HG02610 (cell line): ENCODE data around the gene MTA2.
A peak's percentile ranks its signal among the peaks of the same experiment; 100 is the strongest.
"Not testable (repeated sequence)": the region's sequence is repeated elsewhere in the genome, so short reads cannot be mapped to it uniquely, and the experiment has no call there.

Experiments used
- ATAC-seq: cut with Tn5 transposase; IDR thresholded peaks from one replicate; pipeline ENCODE4 v1.9.1; 2021; ENCODE audit warnings: mild to moderate bottlenecking, moderate library complexity; ENCODE audit not compliant: unreplicated experiment

The MTA2 gene

DNA sequence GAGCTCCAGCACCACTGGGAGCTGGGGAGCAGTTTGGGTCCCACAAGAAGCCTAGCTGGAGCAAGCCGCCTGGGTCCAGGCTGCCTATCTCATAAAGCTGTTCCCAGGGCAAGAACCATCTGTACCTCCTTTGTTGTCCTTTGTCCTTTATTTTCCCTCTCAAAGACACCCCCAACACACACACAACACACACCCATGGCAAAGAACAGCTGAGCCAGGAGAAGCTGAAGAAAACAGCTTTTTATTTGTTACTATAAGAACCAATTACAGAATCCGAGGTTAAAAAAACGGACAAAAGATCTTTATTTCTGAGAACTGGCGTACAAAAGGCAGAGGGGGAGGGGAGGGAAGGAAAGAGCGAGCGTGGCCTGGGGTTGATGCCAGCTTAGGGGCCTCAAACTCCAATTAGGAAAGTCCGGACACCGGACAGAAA, 8.7 kb downstream of the MTA2 start:
- ATAC-seq = no peak

DNA sequence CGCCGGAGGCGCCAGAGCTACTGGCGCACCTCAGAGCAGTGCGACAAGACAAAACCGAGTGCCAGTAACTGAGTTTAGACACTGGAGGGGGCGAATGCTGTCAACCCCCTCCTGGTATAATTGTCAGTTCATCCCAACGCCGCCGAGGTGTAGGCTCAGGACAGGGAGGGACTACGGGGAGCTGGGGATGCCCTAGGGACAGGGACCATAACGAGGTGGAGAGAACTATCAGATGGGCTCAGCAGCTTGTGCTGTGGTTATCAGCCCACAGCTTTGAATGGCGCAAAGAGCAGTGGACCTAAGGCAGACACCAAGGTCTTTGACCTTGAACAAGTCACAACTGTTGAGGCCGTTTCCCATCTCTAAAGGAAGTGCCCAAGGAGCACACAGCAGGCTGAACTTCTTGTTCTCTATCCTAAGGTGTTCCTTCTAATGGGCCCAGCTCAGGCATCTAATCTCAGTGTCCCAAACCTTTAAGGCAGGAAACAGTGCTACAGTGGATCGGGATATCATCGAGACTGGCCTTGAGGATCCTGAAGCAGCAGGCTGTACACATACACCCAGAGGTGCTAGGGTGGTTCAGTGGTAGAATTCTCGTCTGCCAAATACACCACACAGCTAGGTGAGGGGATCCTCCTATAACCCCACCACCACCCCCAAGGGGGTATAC, 9.4 kb downstream of the MTA2 start:
- ATAC-seq = peak; percentile 7

DNA sequence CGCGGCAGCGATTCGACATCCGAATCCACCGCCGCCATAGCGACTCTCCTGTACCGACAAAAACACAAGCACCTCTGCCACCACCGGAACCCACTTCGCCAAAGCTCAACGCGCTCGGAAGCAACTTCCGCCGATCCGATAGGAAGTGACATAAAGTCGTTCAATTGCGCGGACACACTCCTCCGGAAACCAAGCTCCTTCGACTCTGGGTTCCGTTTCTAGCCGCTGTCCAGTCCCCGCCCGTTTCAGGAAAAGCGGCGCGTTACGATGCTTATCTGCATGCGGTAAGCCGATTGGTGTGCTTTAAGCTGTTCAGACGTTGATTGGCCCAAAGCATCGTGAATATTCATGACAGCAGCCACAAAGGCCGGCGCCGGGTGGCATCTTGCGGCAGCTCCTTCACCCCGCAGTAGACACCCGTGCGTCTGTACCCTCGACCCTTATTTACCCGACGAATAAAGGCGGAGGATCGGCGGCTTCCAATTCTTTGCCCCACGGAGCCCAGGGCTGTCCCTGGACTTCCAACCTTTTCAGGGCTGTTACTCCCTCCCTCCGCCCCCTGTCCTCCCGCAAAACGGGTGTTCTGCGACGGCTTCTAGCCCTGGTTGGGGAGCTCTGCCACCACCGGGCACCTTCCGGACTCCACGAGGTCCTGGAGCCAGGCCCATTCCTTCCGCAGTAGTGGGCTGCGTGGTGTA, 10.1 kb downstream of the MTA2 start, which contains the start of gene TUT1:
TUT1 (minus strand) TSS at position 76 of the 698 bp plus-strand sequence; CDS start at position 38, 38 bp downstream.
- ATAC-seq = peak; percentile 86

DNA sequence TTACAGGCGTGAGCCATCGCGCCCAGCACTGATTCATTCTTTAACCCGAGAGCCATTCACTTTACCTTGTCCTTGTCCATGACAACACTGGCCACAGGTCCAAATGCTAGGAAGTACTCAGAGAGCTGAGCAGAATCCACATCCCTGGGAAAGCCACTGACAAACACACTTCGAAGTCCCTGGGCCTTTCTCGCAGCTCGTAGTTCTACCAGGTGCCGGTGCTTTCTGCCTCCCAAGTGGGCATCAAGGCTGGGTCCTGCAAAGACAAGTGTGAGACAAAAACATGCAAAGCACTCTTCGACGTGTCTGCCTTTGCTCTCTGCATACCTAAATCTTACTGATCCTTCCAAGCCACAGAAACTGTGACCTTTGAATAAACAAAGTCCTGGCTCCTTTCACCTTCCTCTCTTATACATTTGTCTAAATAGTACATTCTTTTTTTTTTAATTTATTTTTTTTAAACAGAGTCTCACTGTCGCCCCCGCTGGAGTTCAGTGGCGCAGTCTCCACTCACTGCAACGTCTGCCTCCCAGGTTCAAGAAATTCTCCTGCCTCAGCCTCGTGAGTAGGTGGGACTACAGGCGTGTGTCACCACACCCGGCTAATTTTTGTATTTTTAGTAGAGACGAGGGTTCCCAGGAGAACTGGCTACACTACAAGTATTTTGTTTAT, 12.6 kb downstream of the MTA2 start:
- no peak for ATAC-seq

DNA sequence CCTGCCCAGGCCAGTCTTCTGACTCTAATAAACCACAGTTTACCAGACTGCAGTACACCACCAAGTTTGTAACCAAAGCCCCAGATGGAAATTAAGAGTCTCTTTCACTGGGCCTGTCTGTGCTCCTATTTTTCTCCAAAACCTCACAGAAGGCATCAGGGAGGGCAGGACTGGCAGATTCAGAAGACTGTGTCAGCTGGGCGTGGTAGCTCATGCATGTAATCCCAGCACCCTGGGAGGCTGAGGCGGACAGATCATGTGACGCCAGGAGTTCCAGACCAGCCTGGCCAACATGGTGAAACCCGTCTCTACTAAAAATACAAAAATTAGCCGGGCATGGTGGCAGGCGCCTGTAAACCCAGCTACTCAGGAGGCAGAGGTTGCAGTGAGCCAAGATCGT, 16.3 kb downstream of the MTA2 start:
- not testable (repeated sequence) for ATAC-seq

DNA sequence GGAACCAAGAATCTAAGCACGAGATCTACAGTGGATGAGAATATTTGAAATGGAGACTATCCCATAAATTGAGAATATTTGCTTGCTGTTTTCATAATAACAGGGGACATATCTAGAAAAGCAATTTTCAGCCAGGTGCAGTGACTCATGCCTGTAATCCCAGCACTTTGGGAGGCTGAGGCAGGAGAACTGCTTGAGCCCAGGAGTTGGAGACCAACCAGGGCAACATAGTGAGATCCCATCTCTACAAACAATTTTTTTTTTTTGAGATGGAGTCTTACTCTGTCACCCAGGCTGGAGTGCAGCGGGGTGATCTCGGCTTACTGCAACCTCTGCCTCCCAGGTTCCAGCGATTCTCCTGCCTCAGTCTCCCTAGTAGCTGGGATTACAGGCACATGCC, 19.9 kb downstream of the MTA2 start:
- not testable (repeated sequence) for ATAC-seq

DNA sequence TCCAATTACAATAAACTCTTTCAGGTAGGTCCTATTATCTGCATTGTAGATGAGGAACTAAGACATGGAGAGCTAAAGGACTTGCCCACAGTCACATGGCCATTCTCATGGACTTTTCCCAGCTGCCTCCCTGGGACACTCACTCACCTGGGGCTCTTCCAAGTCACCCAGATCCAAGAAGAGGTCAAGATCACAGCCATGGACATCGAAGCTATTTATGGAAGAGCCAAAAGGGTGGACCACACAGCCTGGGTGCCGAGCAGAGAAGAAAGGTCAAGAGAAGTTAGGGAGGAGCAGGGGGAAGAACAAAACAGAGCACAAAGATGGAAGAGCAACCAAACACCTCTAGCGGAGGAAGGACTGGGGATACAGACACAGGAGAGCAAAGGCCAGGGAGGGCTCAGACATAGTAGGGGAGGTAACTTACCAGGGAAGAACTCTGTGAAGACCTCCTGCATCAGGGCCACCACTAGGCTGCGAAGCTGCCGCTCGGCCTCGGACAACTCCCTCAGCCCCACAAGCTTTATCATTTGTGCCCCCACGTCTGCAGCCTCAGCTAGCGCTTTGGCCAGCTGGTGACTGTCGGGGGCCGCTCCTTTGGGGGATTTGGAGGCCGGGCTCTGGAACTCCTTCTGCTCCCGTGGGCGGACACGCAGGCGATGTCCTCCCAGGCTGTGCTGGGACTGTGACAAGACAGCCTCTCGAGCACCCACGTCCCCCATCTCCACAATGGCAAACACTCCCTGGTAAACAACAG, 20.5 kb downstream of the MTA2 start:
- no peak for ATAC-seq

DNA sequence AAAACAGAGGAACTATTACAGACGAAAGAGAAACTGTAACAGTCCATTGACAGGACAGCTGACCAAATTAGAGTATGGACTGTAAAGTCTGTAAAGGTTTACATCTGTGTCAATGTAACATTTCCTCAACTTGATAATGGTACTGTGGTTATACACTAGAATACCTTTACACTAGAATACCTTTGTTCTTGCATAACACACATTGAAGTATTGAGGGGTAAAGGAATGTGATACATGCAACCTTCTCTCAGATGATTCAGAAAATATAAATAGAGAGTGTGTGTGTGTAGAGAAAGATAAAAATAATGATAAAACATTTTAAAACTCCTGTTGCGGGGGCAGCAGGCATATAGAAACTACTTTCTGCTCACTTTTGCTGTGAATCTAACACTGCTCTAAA, 22.4 kb downstream of the MTA2 start:
- ATAC-seq = no peak

DNA sequence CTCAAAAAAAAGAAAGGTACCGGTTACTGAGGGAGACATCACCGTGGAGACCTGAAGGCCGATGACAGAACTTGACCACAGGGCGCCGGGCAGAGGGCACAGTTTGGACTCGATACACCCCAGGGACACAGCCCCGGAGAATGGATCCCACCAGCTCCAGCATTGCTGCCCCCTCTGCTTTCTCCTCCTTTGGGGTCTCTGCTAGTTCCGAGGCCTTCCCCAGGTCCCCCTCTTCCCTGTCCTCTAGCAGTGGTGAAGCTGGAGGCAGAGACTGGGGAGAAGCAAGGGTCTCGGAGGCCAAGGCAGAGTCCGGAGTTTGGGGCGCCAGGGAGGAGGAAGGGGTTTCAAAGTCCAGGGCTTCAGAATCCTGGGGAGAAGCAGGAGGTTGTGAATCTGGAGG, 23.1 kb downstream of the MTA2 start:
- no peak for ATAC-seq

DNA sequence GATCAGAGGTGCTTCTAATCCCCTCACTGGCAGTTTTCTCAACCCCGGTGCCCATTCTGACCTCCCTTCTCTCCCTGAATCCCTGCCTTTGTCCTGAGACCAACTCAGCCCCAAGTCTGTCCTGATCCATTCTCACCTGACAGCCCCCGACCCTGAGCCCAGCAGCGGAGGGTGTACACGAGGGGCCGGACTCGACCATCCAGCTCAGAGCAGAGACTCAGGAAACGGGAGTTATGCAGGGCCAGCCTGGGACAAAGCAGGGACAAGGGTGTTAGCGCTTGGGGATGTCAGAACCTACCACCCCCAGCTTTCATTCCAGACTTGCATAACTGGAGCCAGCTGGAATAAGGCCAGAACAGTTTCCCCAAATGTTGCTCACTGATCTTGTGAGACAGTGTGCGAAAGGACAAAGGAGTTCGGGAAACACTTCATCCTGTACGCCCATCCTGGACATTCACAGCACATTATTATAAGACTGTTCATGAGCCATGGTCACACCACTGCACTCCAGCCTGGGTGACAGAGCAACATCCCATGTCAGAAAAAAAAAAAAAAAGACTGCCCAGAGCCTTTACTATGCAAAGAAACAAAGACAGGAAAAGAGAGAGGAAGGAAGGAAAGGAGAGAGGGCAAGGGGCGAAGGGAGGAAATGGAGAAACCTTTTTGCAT, 24.5 kb downstream of the MTA2 start:
- no peak for ATAC-seq

DNA sequence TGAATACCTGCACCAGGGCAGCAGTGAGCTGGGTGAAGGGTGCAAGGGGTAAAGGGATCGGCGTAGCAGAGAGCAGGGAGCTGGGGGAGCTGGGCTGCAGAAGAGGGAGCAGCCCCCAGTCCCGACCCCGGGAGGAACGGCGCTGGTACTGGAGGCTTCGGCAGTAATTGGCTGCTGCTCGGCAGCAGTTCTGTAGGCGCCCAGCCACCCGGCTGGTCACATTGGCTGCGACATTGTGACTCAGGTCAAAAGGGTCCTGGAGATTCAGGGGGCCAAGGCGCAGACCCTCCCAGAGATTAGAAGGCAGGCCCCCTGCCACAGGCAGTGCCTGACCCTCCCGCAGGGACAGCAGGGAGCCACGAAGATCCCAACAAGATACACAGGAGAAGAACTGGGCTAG, 25.8 kb downstream of the MTA2 start:
- ATAC-seq = no peak

DNA sequence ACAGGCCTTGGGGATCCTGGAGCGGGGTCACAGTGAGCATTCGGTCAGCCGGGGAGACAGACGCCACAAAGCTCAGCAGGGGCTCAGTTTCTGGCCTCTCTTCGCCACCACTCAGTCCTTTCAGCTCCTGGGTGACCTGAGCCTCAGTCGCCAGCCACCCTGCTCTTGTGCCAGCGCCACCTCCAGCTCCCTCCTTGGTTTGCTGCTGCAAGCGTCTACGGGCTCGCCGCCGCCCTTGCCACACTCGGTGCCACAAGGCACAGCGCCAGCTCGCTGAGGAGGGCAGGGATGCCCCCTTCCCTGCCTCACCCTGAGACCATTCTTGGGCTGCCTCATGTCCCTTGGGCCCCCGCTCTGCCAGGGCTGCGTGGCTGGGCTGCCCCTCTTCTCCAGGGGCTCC, 26.5 kb downstream of the MTA2 start:
- ATAC-seq = no peak

DNA sequence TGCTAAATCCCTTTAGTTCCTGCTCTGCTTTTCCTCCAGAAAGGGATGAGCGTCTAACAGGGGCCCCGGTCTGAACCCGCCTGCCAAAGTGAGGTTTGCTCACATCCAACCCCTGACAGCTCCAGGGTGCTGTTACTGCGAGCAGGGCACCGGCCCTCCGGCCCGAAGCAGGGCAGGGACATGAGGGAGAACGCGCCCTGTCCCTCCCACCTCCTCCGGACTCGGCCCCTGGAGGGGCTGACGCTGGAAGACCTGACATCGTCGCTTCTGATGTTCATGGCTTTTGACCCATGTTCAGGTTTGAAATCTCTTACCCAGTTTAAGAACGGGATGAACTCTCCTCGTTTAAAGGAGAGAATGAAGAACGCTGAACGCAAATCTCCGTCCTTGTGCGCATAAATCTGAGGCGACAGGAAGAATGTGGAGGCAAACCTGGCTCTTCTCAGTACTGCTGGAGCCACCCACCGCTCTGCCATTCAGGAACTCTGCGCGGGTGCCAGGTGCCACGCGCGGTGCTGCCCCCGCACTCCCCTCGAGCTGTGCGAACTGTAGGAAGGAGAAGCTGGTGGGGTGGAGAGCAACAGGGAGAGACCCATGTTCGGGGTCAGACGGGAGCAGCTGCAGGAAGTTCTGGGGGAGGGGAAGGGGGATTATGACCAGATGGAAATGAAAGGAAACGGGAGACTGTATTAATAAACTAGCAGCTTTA, 27.1 kb downstream of the MTA2 start:
- ATAC-seq = peak; percentile 3

DNA sequence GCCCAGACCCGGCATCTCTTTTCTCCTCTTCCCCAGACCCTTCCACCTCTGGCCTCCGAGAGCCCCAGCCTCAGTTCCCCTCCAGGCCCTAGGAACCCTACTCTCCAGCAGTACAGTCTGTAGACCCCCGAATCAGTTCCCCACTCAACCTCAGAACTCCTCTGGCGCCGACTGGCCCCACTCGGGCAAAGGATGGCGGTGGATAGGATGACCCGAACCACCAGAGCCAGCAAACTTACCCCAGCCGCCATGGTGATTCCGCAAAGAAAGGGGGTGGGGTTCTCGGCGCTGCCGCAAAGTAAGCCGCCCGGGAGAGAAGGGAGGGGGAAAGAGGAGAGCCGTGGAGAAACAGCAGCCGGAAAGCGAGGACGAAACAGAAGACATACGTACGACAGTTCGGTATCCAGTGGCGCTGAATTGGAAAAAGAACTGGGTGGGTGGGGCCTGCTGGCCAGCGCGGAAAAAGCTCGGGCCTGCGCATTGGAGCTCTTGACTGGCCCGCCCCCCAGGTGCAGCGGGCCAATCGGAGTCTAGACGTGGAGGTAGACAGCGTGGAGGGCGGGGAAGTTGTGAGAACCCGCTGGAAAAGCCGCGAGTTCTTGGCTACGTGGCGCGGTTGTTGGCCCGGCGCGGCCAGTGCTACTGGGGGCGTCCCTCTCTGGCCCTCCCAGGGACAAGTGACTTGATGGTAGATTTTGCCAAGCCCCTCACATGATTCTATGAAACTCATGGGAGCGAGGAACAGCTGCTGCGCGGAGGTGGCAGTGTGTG, 27.9 kb downstream of the MTA2 start, which contains the start of gene EEF1G:
EEF1G (minus strand) TSS at position 300 of the 771 bp plus-strand sequence; CDS start at position 251, 49 bp downstream.
- peak; percentile 84 for ATAC-seq

DNA sequence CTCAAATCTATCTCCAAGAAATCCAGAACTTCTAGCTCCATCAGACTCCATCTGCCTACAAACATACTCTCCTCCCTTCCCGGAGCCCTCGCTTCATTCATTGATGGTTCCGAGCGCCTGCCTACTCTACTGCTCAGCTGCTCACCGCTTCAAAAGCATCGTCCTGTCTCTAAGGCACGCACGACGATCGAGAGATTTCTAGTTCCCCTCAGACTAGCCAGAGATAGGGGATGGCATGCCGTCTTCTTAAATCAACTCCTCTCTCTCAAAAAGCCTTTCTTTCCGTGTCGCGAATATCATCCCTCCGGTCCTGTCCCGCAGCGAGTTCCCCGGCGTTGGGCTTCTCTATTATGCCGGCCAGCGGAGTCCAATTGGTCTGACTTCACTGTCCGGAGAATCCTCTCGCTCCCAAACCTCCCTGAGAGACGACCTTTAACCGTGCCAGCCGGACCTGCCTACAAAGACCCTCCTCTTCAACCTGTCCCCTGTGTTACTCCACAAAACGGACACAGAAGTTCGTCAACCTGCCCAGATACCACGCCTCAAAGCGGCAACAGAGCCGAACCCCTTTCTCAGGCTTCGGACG, 28.6 kb downstream of the MTA2 start:
- no peak for ATAC-seq

DNA sequence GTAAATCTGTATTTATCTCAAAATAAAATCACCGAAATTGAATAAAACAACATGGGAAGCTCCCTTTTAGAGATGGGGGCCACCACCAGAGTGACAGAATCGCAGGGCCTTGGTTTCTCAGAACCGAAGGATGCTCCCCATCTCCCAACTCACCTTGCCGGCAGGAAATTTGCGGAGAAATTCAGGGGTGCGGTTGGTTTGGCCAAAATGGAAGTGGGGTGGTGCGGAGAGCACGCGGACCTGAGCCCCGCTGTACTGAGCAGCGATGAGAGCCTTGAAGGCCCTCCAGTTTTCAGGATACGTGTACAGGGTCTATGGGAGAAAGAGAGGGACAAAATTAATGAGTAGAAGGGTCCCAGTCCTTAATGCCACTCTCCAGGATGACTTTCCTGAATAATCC, 29.2 kb downstream of the MTA2 start:
- ATAC-seq = no peak

DNA sequence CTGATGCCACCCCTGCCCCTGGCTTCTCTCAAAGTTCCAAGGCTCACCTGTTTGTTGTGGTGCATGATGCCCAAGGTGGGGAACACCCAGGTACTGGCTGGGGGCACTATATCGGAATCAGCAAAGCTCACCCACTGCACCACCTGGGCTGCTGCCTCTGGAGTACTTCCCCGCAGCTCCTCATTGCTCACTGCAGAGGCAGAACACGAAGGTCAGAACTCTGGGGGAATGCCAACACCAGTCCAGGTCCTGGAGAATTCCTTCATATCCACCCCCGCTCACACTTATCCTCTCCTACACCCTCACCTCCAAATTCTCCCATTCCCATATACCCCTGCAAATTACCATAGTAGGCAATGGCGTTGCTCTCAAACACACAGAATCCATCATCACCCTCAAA, 30.2 kb downstream of the MTA2 start:
- ATAC-seq = not testable (repeated sequence)

DNA sequence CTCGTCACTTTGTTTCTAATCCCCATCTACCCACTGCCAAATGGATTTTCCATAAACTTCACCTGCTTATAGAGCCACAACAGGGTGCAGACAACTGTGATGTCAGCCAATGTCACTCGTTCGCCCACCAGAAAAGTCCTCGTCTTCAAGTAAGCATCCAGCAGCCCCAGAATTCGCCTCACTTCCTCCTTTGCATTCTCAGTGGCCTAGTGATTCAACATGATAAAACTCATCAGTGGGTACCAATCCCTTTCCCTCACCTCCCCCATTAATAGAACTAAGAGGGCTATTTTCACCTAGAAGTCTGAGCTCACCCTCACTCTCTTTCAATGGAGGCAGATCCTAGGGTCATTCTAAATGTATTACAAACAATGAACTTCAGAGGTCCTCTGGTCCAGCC, 30.8 kb downstream of the MTA2 start:
- ATAC-seq = not testable (repeated sequence)

DNA sequence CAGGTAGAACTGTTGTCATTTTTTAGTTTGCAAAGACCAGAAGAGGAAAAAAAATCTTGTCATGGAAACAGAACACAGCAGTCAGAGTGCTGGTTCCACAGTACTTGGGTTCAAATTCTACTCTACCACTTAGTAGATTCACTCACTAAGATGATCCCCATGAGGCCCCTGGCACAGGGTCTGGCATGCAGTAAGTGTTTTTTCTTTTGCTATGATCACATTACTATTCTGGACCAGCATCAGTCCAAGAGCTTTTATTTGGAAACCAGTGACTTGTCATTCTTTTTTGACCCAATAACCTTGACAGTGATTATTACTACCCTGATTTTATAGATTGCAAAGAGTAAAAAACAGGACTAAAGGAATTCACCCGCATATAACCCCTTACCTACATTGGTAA, 32.1 kb downstream of the MTA2 start:
- ATAC-seq = no peak
